Measurements from ENCODE around the gene MRM2.

- TF ChIP-seq EP300 (IDR thresholded peaks at IDR 0.05) (no peak), POLR2A (IDR thresholded peaks at IDR 0.05) (no peak)
Measured at GRCh38 chr7:2208712-2209111, 33.3 kb downstream of the MRM2 start.

All from upper lobe of left lung (tissue), 4 donors.